Lower leg skin (tissue), 4 donors: ENCODE results near the gene TRIP11. TPM values are rescaled to one million over a fixed set of nuclear protein-coding genes. Genes with fewer than 3 reads are reported as not detected.

Source experiments
- DNase-seq, 2 donors: peaks; one replicate each; pipeline ENCODE4 v3.0.0-alpha.2; 2019; ENCODE audit warnings: low spot score in 2 of 2
- H3K4me3 ChIP-seq: fragments of 200-600 bp; sonication (generic); 2 replicates; pipeline ENCODE4 v1.5.1; 2017; ENCODE audit warnings: mild to moderate bottlenecking, low read depth; ENCODE audit not compliant: poor library complexity, severe bottlenecking
- CTCF ChIP-seq, 3 donors: fragments of 450-650 bp; IDR thresholded peaks; one replicate each; pipeline ENCODE4 v1.5.1; 2016; ENCODE audit warnings: antibody characterized with exemption in 3 of 3, mild to moderate bottlenecking in 3 of 3, moderate library complexity in 2 of 3
- POLR2A ChIP-seq, 2 donors: fragments of 450-650 bp; IDR thresholded peaks; one replicate each; pipeline ENCODE4 v1.6.1; 2016 to 2017; ENCODE audit warnings: antibody characterized with exemption in 2 of 2, mild to moderate bottlenecking in 1 of 2, moderate library complexity in 1 of 2
- WGBS, 2 donors: methylation state at CpG; one replicate each; pipeline ENCODE4 v1.1.5; 2018; 5-methylcytosine and 5-hydroxymethylcytosine counted together
- intact Hi-C: fragments of 100-400 bp; cut with DNase I; formaldehyde crosslinking; loops from one replicate; pipeline ENCODE4 v1.15.0; 2023; ENCODE audit warnings: low total_unique reads
- total RNA-seq, 4 donors: library from RNA; depleted of rRNA; stranded (reverse); fragments of >200 nt; gene quantifications; one replicate each; pipeline ENCODE4 v1.1.0, GENCODE V29; 2016

TRIP11 gene
- total RNA-seq, 4 donors from 2014 or later = 18.5 to 37.0 (median 28.8) TPM

GRCh38 chr14:91957876-91958313, 82.0 kb downstream of the TRIP11 start:
- TF ChIP-seq CTCF (IDR thresholded peaks at IDR 0.05) (no peak), POLR2A (IDR thresholded peaks at IDR 0.05) (no peak)
- DNase-seq = peak in 1 of 2 donors; percentile 26
- H3K4me3 ChIP-seq = no peak overlapping the region
- WGBS, 2 donors = 86 to 90% methylated on average over 9 of the region's 9 CpGs
- intact Hi-C loops = no loop called here

GRCh38 chr14:91956616-91957015, 83.2 kb downstream of the TRIP11 start:
- no peak for TF ChIP-seq CTCF (IDR thresholded peaks at IDR 0.05)
- TF ChIP-seq POLR2A (IDR thresholded peaks at IDR 0.05) = no peak
- H3K4me3 ChIP-seq = no peak overlapping the region
- DNase-seq = peak in 1 of 2 donors; percentile 45
- intact Hi-C loops = no loop called here
- 77 to 78% methylated on average over 5 of the region's 5 CpGs for WGBS, 2 donors

- 56 to 59% methylated on average over 1 of the region's 1 CpG for WGBS, 2 donors
- no peak for DNase-seq
- intact Hi-C loops = no loop called here
- H3K4me3 ChIP-seq = no peak overlapping the region
- no peak for TF ChIP-seq CTCF (IDR thresholded peaks at IDR 0.05)
- TF ChIP-seq POLR2A (IDR thresholded peaks at IDR 0.05) = no peak
These were observed 84.7 kb downstream of the TRIP11 start for GRCh38 chr14:91955168-91955567.

- no peak for TF ChIP-seq CTCF (IDR thresholded peaks at IDR 0.05)
- TF ChIP-seq POLR2A (IDR thresholded peaks at IDR 0.05) = no peak
- 69 to 77% methylated on average over 8 of the region's 8 CpGs for WGBS, 2 donors
- intact Hi-C loops = no loop called here
- H3K4me3 ChIP-seq = no peak overlapping the region
- no peak for DNase-seq
These were observed 86.5 kb downstream of the TRIP11 start for GRCh38 chr14:91953170-91953985.

GRCh38 chr14:91947475-91948184, 92.2 kb downstream of the TRIP11 start, which contains the start of gene FBLN5:
Gene FBLN5, minus strand, starts transcription at chr14:91947694. Its CDS starts 465 bp downstream, at chr14:91947229.
- intact Hi-C loops = no loop called here
- peak; percentile 59 to 94 for DNase-seq
- TF ChIP-seq CTCF (IDR thresholded peaks at IDR 0.05) (no peak), POLR2A (IDR thresholded peaks at IDR 0.05) (no peak)
- WGBS, 2 donors = 2 to 6% methylated on average over 19 to 32 of the region's 54 CpGs
- H3K4me3 ChIP-seq = peak within 1 kb of the TSS; percentile 45
